CD4-positive, alpha-beta T cell treated with Interleukin-12 subunit alpha and Interleukin-12 subunit beta, for 1 hour (primary cell): ENCODE results near the gene MICB.
"Not testable (repeated sequence)": the region's sequence is repeated elsewhere in the genome, so short reads cannot be mapped to it uniquely, and the experiment has no call there.

Source experiments
- DNase-seq: peaks from one replicate; pipeline ENCODE4 v3.0.0-alpha.2; 2020

Gene MICB

DNA sequence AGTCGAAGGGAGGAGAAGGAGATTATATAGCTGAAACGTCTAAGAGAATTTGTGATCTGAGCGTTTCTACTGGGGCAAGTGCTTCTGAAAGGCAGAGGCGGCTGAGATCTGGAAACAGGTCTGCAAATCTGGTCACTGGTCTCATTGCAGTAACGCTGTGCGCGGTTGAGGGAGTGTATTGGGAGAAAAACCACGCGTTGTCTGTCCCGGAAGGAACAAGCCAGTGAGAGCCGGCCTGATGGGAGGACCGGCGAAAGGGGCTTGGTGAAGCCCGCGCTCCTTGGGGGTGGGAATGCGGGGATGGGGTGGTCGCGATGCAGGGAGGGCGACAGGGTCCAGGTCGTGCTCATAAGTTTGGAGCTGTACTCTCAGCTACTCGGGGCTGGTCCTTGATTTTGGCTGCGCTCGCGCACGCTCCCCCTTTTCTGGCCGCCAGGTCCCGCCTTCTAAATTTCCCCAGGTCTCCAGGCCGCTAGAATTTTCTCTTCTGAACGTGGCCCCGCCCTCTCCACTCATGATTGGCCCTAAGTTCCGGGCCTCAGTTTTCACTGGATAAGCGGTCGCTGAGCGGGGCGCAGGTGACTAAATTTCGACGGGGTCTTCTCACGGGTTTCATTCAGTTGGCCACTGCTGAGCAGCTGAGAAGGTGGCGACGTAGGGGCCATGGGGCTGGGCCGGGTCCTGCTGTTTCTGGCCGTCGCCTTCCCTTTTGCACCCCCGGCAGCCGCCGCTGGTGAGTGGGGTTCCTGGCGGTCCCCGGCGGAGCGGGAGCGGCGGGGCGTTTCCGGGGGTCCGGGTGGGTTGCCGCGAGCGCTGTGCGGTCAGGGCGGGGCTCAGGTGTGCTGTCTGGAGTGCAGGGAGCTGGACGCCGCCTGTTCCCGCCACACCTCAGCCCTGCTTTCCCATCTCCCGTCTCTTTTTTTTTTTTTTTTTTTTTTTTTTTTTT, at the start of gene MICB:
Gene MICB, plus strand, starts transcription at position 615 of the 946 bp plus-strand sequence. Its CDS starts 49 bp downstream, at position 664.
- DNase-seq, result peak; percentile 88

DNA sequence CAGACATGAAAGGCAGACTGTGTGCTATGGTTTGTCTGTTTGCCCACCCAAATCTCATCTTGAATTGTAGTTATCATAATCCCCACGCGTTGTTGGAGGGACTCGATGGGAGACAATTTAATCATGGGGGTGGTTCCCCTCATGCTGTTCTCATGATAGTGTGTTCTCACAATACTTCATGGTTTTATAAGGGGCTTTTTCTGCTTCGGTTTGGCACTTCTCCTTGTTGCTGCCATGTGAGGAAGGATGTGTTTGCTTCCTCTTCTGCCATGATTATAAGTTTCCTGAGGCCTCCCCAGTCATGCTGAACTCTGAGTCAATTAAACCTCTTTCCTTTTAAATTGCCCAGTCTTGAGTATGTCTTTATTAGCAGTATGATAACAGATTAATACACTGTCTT, 47.2 kb upstream of the MICB start:
- DNase-seq, result no peak

DNA sequence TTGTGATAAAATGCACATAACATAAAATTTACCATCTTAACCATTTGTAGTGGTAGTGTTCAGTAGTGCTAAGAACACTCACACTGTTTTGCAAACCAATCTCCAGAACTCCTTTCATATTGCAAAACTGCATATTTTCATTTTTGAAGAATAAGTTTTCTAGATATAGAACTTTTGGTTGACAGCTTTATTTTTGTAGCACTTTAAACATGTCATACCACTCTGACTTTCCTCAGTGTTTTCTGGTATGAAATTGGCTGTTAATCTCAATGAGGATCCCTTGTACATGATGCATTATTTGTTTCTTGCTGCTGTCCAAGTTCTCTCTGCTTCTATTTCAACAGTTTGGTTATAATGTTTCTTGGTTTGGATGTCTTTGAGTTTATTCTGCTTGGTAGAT, 45.1 kb upstream of the MICB start:
- no peak for DNase-seq

DNA sequence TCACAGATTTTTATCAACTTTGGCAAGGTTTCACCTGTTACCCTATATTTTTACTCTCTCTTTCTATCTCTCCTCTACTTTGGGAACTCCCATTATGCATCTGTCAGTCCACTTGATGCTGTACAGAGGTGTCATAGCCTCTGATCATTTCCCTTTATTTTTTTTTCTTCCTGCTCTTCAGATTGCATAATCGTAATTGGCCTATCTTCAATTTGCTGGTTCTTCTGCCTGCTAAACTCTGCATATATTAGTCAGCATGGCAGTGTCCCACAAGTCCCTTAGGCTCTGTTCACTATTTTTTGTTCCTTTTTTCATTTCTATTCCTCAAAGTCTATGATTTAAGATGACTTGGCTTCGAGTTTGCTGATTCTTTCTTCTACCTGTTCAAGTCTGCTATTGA, 44.7 kb upstream of the MICB start:
- DNase-seq, result no peak

DNA sequence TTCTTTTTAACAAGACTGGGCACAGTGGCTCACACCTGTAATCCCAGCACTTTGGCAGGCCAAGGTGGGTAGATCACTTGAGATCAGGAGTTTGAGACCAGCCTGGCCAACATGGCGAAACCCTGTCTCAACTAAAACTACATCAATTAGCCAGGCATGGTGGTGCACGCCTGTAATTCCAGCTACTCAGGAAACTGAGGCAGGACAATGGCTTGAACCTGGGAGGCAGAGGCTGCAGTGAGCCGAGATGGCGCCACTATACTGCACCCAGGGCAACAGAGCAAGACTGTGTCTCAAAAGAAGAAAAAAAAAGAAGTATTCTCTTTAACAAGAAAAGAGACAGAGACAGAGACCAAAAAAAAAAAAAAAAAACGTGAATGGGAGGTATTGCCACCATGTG, 38.1 kb upstream of the MICB start:
- DNase-seq, result not testable (repeated sequence)

DNA sequence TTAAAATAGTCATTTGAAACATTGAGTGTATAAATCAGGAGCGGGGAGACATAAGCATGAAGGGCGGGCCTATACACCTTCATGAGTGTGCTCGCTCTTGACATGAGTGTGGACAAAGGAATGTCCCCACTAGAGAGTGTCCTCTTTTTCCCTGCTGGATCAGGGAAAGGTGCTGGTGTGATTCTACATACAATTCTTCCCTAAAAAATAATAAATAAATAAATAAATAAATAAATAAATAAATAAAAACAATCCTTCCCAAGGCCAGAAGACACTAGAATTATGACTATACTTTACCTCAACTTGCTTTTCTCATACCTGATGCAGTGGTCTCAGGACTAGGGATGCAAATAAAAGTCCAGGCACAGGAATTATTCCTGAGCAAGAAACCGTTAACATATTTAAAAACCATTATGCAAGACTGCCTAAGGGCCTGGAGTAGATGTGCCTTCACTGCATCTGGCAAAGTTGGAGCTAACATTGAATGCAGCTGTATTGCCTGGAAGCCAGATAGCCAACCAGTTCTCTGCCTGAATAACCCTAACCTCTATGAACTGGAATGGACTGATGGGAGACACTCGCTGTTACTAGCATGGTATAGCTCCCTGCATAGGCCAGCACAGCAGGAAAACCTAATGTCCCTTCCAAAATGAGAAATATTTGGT, 37.5 kb upstream of the MICB start:
- DNase-seq, result no peak

DNA sequence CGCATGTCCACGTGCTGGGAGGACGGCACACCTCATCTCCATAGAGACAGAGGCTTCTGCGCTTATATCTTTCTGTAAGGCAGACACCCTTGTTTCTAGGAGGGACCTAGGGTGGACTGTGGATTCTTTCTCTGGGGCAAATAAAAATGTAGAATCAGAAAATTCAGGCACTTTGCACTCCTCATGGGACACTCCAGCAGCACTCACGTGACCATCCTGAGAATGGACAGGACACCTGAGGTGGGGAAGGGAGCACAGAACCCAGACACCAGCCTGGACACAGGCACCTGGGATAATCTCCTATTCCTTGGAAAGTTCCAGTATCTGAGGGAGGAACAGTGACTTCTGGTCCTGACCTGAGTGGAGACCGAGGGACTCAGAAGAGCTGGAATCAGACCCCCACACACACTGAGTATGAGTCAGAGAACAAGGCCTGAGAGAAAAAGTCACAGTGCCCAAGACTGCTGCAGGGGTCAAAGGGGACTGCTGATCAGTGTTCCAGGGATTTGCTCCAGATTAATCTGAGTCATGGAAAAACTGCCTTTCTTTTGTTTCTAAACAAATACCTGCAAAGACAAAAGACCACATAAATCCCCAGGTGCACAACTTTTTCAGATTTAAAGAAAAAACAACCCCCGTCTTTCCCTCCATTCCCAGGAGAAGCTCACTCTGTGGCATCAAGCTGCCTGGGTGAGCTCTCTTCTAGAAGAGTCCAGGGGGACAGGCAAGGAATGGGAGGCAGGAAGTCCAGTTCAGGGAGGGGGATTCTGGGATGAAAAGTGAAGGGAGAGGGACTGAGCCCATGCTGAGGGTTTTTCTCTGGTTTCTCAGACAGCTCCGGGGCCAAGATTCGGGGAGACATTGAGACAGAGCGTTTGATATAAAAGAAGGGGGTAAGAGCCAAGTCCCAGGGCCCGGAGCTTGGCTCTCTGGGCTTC, 35.6 kb upstream of the MICB start:
- no peak for DNase-seq

DNA sequence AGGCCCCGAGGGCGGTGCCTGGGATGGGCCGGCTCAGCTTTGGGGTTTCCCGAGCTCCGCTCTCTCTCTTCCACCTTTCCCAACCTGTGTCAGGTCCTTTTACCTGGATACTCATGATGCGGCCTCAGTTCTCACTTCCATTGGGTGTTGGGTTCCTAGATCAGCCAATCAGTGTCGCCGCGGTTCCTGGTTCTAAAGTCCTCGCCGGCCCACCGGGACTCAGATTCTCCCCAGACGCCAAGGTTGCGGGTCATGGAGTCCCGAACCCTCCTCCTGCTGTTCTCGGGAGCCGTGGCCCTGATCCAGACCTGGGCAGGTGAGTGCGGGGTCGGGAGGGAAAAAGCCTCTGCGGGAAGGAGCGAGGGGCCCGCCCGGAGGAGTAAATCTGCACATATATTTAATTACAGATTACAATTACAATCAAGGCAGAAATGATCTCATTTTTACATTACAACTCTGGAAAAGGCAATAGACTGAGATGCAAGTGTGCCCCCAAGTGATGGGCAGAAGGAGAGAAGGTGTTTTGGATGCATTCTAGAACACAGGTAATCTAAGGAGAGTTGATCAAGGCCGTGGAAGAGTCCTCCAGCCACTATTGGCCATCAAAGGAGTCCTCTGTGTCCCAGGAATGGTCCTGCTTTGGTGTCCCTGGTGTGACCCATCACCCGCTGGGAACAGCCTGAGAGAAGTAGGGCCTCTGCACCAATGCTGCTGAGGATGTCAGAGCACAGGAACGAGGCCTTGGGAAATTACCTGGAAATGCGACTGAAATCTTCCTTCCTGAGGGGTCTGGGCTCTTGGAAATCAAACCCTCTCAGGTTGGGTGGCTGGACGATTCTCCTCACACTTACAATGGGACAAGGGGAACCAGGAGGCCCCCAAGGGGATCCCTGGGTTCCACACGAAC, 34.7 kb upstream of the MICB start:
- DNase-seq, result peak; percentile 97

DNA sequence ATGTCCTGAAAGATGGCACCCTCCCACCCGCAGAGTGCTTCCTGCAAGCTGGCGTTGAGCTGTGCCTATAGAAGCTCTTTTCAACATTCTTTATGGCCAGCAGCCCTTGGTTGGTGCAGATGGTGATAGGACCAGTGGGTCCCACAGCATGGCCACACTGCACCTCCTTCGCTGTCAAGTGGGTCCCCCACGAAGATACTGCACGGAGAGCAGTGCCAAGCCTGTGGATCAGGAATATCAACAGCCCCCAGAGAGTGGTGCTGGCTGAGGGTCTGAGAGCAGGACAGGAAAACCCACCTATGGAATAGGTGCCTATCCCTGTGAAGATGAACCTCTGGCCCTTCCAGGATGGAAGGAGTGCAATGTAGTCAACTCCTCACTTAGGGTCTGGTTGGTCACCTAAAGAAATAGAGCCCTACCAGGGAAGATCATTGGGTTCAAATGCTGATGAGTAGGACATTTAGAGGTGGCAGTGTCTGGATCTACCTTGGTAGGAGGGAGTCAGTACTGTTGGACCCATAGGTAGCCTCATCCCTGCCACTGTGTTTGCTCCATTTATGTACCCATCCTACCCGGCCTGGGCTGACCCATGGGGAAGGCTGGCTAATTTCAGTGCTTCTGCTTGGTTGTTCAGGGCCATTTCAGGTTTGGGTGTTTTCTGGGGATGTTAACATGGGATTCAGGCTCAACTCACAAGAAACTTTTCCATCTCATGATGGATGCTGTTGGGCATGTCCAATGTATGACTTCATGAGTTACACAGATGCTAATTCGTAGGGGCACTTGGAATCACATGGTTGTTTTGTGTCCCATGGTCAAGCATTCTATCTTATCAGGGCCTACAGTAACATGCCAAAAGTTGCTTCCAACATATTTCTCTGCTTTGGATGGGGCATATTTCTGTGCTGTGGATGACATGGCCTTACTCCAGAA, 33.4 kb upstream of the MICB start:
- DNase-seq, result no peak

DNA sequence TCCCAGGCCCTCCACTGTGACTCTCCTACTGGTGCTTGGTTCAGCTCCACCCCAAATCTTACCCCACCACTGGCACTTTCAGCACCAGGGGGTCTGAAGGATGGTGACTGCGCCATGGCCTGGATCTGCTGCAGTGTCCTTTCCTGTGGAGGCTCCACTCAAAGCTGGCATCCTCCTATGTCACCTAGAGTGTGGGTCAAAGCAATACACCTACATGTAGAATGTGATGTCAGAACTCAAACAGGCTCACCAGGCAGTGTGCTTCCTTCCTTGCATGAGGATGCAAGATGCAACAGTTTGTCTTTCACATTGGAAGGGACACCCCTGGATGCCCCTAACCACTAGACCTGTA, 32.8 kb upstream of the MICB start:
- peak; percentile 37 for DNase-seq

DNA sequence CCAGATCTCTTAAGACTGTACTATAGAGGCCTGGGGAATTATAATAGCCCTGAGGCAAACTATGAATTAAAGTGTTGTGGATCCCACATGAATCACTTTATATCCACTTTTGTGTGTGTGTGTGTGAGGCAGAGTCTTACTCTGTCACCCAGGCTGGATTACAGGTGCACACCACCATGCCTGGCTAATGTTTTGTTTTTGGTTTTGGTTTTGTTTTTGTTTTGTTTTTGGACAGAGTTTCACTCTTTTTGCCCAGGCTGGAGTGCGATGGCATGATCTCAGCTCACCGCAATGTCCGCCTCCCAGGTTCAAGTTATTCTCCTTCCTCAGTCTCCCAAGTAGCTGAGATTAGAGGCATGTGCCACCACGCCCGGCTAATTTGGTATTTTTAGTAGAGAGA, 32.2 kb upstream of the MICB start:
- peak; percentile 42 for DNase-seq

DNA sequence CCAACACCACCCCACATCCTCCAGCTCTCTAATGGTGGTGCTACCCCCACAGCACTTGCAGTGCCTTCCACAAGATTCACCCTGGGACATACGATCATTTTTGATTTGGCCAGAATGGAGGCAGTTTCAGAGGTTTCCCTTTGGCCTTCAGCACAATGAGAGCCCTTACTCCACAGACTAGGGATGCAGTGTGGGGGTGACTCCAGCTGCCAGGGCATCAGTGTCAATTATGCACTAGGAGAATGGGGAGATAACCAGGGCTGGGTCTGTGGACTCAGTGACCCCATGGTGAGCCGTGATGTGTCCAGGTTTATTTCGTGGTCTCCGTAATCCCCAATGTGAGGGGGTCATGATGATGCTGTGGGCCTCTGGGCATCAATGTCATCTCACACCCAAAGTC, 31.5 kb upstream of the MICB start:
- peak; percentile 30 for DNase-seq

DNA sequence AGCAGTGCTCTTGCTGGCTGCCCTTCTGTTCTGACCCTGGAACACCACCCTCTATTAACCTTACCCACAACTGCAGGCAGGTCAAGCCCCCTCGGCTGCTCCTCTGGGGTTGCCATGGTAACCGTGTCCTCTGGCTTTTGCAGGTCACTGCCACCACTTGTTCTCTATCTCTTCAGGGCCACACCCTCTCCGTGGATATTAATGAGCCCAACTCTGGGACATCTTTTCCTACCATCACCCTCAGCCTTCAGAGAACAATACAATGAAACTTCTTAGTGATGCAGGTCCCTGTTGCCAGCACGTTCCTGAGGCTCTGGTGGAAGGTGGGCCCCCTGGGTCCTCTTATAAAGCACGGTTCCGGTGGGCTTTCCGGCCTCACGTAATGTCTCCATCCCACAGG, 30.8 kb upstream of the MICB start:
- DNase-seq, result peak; percentile 49

DNA sequence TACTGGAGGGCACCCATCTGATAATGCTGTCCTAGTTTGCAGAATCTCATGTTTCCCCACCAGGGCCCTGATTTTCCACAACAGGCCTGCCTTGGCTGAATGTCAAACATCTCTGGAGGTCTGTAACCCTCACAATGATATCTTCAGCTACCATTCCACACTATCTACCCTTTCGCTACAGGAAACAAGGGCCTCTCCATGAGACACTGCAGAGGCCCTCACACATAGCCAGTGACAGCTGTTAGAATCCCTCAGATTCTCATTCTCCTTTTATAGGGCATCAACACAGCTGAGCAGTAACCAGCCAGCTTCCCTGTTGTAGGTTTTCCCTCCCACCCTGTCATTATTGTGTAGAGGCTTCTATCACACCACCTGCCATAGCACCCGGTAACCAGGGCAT, 29.6 kb upstream of the MICB start:
- no peak for DNase-seq

DNA sequence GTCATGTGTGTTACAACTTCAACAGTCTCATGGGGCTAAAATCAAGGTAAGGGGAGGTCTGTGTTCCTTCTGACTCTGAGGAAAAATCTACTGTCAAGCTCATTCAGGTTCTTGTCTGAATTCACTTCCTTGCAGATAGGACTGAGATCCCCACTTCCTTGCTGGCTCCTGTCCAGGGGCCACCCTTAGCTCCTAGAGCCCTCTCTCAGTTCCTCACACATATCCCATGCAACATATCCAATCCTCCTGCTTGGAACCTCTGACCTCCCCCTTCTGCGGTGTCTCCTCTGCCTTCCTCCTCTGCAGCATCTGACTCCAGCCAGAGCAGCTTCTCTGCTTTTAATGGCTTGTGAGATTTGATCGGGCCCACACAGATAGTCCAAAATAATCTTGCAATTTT, 27.1 kb upstream of the MICB start:
- DNase-seq, result no peak

DNA sequence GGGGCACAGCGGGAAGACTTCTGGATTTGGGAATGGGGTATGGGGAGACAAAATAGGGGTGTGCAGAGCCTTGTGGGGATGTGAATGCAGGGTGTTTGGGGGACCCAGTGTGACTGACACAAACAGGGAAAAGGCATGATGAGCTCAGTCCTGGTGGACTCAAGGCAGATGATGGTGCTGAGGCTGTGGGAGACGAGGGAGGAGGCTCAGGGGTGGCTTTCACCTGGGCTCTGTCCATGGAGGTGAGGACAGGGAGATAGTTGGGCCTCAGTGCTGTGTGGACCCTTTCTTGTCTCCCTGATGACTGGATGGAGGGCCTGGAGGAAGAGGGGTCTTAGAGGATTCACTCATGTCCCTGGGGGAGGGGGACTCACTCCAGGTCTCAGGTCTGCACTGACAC, 26.2 kb upstream of the MICB start:
- DNase-seq, result no peak

DNA sequence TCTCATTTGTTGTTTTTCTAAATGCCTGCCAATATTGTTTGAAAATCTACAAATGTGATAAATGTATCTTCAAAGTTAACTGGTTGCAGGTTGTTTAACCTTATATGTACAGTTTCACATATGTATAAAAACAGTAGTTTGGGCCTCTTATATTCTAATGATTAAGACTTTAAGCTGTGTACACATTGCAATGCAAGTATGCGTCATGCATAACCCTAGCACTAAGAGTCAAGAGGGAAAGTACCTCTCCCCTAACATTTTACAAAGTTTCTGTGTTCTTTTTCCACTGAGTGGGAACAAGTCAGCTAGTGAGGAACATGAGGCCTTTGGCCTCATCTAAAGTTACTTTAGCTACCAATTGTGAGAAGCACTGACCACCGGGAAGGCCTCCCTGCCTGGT, 25.7 kb upstream of the MICB start:
- no peak for DNase-seq

DNA sequence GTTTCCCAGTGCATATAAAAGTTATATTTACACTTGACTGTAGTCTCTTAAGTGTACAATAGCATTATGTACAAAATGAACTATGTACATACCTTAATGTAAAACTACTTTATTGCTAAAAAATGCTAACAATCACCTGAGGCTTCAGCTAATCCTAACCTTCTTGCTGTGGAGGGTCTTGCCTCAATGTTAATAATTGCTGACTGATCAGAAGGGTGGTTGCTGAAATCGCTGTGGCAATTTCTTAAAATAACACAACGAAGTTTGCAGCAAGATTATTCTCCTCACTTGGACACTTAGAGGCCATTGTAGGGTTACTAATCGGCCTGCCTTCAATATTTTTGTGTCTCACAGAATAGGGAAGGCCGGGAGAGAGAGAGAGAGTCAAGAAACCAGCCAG, 24.7 kb upstream of the MICB start:
- no peak for DNase-seq

DNA sequence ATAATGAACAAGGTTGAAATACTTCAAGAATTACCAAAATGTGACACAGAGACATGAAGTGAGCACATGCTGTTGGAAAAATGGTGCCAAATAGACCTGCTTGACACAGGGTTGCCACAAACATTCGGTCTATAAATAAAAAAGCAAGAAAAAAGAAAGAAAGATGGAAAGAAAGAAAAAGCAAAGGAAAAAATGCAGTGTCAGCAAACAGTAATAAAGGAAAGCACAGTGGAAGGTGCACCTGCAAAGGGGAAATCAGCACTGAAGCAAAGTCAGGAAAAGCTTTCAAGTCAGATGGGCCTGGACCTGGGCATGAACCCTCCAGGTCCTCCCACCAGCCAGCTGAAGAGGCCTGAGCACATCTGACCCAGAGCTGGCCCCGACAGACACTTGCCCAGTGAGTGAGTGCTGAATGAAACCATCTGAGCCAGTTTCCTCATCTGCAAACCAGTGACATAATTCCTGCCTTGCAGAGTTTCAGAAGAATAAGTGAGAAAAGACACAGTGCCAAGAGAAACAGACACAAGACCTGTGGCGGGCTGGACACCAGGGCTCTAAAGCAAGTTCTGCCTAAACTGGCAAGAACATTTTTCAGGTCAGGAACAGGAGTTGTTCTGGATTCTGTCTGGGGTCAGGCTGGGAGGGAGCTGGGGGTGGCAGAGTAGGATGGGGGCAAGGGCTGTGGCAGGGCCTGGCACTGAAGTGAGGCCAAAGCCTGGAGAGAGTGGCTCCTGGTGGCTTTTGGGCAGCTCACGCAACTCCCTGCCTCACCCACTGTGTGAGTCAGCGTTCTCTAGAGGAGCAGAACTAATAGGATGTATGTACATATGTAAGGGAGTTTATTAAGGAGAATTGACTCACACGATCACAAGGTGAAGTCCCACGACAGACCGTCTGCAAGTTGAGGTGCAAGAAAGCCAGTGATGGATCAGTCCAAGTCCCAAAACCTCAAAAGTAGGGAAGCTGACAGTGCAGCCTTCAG, 23.9 kb upstream of the MICB start:
- DNase-seq, result no peak

DNA sequence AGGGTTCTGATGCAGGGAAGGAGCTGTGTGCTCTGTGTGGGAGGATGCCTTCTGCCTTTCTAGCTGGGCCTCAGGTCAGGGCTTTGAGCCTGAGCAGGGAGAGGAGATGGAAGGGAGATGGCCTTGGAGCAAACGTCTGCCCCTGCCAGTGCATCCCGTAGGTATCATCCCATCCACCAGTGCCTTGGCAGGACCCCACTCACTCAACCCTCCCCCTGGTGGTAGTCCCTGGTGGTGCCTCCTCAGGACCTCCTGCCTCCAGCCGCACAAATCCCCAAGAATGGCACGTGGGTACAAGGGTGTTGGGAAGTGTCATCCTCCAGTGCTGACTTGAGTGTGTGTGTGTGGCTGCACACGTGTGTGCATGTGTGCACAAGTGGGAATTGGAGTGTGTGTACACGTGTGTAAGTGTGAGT, 23.1 kb upstream of the MICB start:
- no peak for DNase-seq
